Measurements from ENCODE around the gene TIAM2. TPM values are rescaled to one million over a fixed set of nuclear protein-coding genes. Genes with fewer than 3 reads are reported as not detected.
A peak's percentile ranks its signal among the peaks of the same experiment; 100 is the strongest.

Gene TIAM2
- total and polyA plus RNA-seq, 10 of the 15 experiments (the other 5 are each of a cell fraction or from before 2014, with no cell fraction given), result 1.1 to 10.5 (median 2.3) TPM

DNA sequence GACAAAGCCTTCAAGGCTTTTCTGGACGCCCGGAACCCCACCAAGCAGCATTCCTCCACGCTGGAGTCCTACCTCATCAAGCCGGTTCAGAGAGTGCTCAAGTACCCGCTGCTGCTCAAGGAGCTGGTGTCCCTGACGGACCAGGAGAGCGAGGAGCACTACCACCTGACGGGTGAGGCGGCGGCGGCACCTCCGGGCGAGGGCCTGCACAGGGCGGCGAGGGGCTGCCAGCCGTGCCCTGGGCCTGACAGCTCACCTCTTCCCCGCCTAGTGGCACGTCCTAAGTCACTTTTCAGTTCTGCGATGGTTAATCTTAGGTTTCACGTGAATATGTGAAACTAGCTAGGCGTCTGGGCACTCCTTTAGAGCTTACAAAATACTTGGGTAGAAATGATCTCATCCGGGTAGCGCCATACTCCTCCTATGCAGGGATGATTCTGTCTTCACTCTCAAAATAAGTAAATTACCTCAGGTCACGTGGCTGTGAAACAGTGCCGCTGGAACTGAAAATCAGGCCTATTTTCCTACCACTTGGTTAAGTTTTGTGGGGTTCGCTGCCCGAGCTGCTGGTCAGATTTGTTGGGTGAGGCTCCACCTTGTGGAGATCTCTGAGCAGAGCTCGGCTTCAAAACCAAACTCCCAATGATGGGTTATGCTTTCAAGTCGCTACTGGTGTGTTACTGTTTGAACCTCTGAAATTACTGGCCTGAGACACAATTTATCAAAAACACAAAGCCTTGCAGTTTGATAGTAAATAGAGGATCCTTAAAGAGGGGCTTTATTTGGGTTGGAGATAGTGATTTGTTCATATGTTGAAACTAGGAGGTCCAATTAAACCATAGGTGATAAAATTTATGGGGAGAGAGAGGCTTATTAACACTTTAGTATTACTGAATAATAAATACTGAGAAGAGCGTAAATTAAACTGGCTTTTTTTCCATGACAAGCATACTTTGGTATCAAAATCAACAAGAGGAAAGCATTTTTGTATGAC is 253.2 kb downstream of the TIAM2 start:
- Histone ChIP-seq H4K20me1 (ENCODE audit: control insufficient read depth, insufficient read depth) (no peaks in the 10 kb centered on the region), H3K4me2 (ENCODE audit: control insufficient read depth, insufficient read depth) (no peak overlapping the region), H2AFZ (ENCODE audit: control insufficient read depth, low read depth, low read length) (no peak overlapping the region), H3K4me3 (no peak overlapping the region), H3K27me3 (replicated peaks in 1 of 2; ENCODE audit: control insufficient read depth in 2 of 2, insufficient read depth in 2 of 2, low read length in 1 of 2) (no peaks in the 10 kb centered on the region), H3K4me1 (ENCODE audit: control insufficient read depth, insufficient read depth, low read length) (peaks cover 4% of the 10 kb centered on the region; the same call in 1 of the 2 replicates), H3K36me3 (ENCODE audit: control insufficient read depth in 2 of 2, insufficient read depth in 2 of 2, low read length in 1 of 2) (peaks cover 11 to 12% of the 10 kb centered on the region in 2 experiments), H3K27ac (ENCODE audit: control insufficient read depth, insufficient read depth) (no peak overlapping the region), H3K9me3 (replicated peaks; ENCODE audit: control insufficient read depth, insufficient read depth, low read length) (no peaks in the 10 kb centered on the region), H3K9ac (ENCODE audit: control insufficient read depth, insufficient read depth, low read length) (no peak overlapping the region), H3K79me2 (ENCODE audit: control insufficient read depth, insufficient read depth, low read length) (no peaks in the 10 kb centered on the region)
- FAIRE-seq (peak; percentile 66), DNase-seq (ENCODE audit: low read depth, low spot score) (peak; percentile 36), ATAC-seq (peak; percentile 88)
- CTCF ChIA-PET, result interaction anchor here (0.7 to 8.5 kb wide), 32 partner anchors 9 to 574 kb away, joined by 3 to 228 read pairs (median 4); partner anchors contain the start of gene CLDN20
- in situ Hi-C loops (cut with MboI) (no loop called here), intact Hi-C loops (cut with micrococcal nuclease; ENCODE audit: unreplicated experiment) (loop anchor here (1.0 to 10.0 kb wide), 4 partner anchors 71 to 571 kb away; no protein-coding TSS in a partner anchor)
- RAD21 ChIA-PET (ENCODE audit: unreplicated experiment), result interaction anchor here (0.7 to 10.1 kb wide), 21 partner anchors 11 to 574 kb away, joined by 3 to 178 read pairs (median 5); no protein-coding TSS in a partner anchor
- POLR2A ChIA-PET, result interaction anchor here (0.5 to 1.4 kb wide), 3 partner anchors 63 to 192 kb away, joined by 3 to 8 read pairs (median 6); no protein-coding TSS in a partner anchor
- WGBS (ENCODE audit: insufficient coverage, insufficient replicate concordance, low lambda C conversion rate, missing lambda C conversion rate), result 57% methylated on average over 30 of the region's 30 CpGs
- SMC1A ChIA-PET (ENCODE audit: uncharacterized antibody, unreplicated experiment), result interaction anchor here (0.6 to 11.0 kb wide), 34 partner anchors 8 to 575 kb away, joined by 3 to 224 read pairs (median 5); partner anchors contain the start of genes CLDN20 and TFB1M
- BruUV-seq (replicated peaks), result no TSS peak
- TF ChIP-seq FOXM1 (IDR thresholded peaks at IDR 0.05; ENCODE audit: low read depth, low read length), result 0 out of 2 replicates have a peak, but pooled peaks have one; percentile 35
- TF ChIP-seq, protein P1, sequence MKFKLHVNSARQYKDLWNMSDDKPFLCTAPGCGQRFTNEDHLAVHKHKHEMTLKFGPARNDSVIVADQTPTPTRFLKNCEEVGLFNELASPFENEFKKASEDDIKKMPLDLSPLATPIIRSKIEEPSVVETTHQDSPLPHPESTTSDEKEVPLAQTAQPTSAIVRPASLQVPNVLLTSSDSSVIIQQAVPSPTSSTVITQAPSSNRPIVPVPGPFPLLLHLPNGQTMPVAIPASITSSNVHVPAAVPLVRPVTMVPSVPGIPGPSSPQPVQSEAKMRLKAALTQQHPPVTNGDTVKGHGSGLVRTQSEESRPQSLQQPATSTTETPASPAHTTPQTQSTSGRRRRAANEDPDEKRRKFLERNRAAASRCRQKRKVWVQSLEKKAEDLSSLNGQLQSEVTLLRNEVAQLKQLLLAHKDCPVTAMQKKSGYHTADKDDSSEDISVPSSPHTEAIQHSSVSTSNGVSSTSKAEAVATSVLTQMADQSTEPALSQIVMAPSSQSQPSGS (IDR thresholded peaks at IDR 0.05; ENCODE audit: low read length), result no peak
- TF ChIP-seq ZNF622 (IDR thresholded peaks at IDR 0.05), result no peak
- no peak for TF ChIP-seq ZNF217 (IDR thresholded peaks at IDR 0.05)
- TF ChIP-seq SIX5 (IDR thresholded peaks at IDR 0.05; ENCODE audit: low read depth, low read length, severe bottlenecking), result no peak
- no peak for TF ChIP-seq EED (IDR thresholded peaks at IDR 0.05; ENCODE audit: low read depth)
- TF ChIP-seq, protein P2, sequence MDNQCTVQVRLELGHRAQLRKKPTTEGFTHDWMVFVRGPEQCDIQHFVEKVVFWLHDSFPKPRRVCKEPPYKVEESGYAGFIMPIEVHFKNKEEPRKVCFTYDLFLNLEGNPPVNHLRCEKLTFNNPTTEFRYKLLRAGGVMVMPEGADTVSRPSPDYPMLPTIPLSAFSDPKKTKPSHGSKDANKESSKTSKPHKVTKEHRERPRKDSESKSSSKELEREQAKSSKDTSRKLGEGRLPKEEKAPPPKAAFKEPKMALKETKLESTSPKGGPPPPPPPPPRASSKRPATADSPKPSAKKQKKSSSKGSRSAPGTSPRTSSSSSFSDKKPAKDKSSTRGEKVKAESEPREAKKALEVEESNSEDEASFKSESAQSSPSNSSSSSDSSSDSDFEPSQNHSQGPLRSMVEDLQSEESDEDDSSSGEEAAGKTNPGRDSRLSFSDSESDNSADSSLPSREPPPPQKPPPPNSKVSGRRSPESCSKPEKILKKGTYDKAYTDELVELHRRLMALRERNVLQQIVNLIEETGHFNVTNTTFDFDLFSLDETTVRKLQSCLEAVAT (IDR thresholded peaks at IDR 0.05), result 0 out of 2 replicates have a peak, but pooled peaks have one; percentile 52
- peak; percentile 91 for TF ChIP-seq SMC3 (IDR thresholded peaks at IDR 0.05; ENCODE audit: borderline replicate concordance, low read length)
- TF ChIP-seq ZBED1 (IDR thresholded peaks at IDR 0.05; ENCODE audit: borderline replicate concordance), result no peak
- no peak for TF ChIP-seq ELK1 (IDR thresholded peaks at IDR 0.05; ENCODE audit: low read depth, low read length)
- no peak for TF ChIP-seq WRNIP1 (IDR thresholded peaks at IDR 0.05; ENCODE audit: borderline replicate concordance, low read depth, low read length)
- TF ChIP-seq SKIL (IDR thresholded peaks at IDR 0.05; ENCODE audit: low read depth, poor library complexity, severe bottlenecking), result peak; percentile 21
- TF ChIP-seq RFX5 (IDR thresholded peaks at IDR 0.05; ENCODE audit: low read depth, low read length), result no peak
- peak in 1 of 2 experiments; percentile 46; a peak in 1 of 4 replicates for TF ChIP-seq BHLHE40 (IDR thresholded peaks at IDR 0.05; ENCODE audit: borderline replicate concordance in 1 of 2, low read depth in 2 of 2, low read length in 1 of 2)
- 0 out of 2 replicates have a peak, but pooled peaks have one; percentile 31 for TF ChIP-seq ATF7 (IDR thresholded peaks at IDR 0.05; ENCODE audit: low read depth)

Data from GM12878 (cell line).